Cardiac muscle cell (in vitro differentiated cells and primary cell): ENCODE measurements around the gene TLE4. TPM values are rescaled to one million over a fixed set of nuclear protein-coding genes. Genes with fewer than 3 reads are reported as not detected.
"Not testable (repeated sequence)": the region's sequence is repeated elsewhere in the genome, so short reads cannot be mapped to it uniquely, and the experiment has no call there.

Source experiments
- DNase-seq, 2 donors: peaks; one replicate each; pipeline versions ENCODE4 v3.0.0 to v3.0.0-alpha.2; 2010 to 2017; ENCODE audit warnings: low read depth in 1 of 2, low spot score in 1 of 2
- H3K27ac ChIP-seq: fragments of 200-600 bp; sonication (generic); 2 replicates; pipeline ENCODE4 v1.5.1; 2016
- H3K27me3 ChIP-seq: fragments of 200-600 bp; sonication (generic); 2 replicates; pipeline ENCODE4 v1.6.0; 2016; ENCODE audit warnings: control low read depth
- H3K36me3 ChIP-seq: fragments of 200-600 bp; sonication (generic); 2 replicates; pipeline ENCODE4 v1.5.1; 2016; ENCODE audit warnings: control low read depth
- H3K4me1 ChIP-seq: fragments of 200-600 bp; sonication (generic); 2 replicates; pipeline ENCODE4 v1.8.1; 2017; ENCODE audit warnings: low read depth, mild to moderate bottlenecking, mixed run types
- H3K4me3 ChIP-seq: fragments of 200-600 bp; sonication (generic); 2 replicates; pipeline ENCODE4 v1.5.1; 2016; ENCODE audit warnings: mild to moderate bottlenecking
- H3K9me3 ChIP-seq: fragments of 200-600 bp; sonication (generic); 2 replicates; pipeline ENCODE4 v1.5.1; 2017; ENCODE audit warnings: low read depth, mild to moderate bottlenecking, control low read depth
- CTCF ChIP-seq: IDR thresholded peaks from 2 replicates; pipeline ENCODE4 v1.5.1; 2012; ENCODE audit warnings: low read depth, mild to moderate bottlenecking, low read length
- polyA plus RNA-seq: library from polyadenylated mRNA; unstranded; fragments of >200 nt; fragmentation: Nextera tagmentation; extraction: Ambion mirVana; gene quantifications from 2 replicates; pipeline ENCODE4 v1.2.1, GENCODE V29; 2016
- total RNA-seq: library from RNA; depleted of rRNA; stranded (reverse); fragments of >200 nt; gene quantifications from 2 replicates; pipeline ENCODE4 v1.2.3, GENCODE V29; 2016

The TLE4 gene
- total and polyA plus RNA-seq, 2 experiments from 2014 or later = 9.1 to 11.9 TPM

DNA sequence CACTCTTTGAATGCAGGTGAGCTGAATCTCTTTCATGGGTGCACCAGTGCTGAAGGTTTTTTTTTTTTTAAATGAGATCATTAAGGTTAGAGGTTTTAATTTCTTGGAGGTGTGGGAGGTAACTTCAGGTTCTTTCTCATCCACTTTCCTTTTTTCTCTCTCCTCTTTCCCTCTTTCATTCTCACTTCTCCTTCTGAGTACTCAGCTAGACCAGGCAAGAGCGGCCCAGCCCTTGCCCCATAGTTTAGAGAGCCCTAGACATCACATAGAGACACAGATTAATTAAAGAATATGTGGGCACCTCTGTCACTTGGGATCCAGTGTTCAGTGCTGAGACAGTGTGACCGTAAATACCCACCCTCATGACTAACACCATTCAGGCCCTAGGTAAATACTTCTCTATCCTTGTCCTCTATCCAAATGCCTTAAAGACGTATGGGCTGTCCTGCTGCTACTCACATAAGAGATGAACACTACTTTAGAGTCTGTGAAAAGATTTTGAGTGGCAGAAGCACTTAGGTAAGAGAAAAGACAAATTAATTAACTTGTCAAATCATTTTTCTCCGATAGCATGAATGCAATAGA is 174.1 kb downstream of the TLE4 start:
- H3K27ac ChIP-seq = no peak overlapping the region
- no peaks in the 10 kb centered on the region for H3K36me3 ChIP-seq
- TF ChIP-seq CTCF = no peak
- no peaks in the 10 kb centered on the region for H3K27me3 ChIP-seq
- no peak for DNase-seq
- no peaks in the 10 kb centered on the region for H3K4me1 ChIP-seq
- H3K4me3 ChIP-seq = no peak overlapping the region
- no peaks in the 10 kb centered on the region for H3K9me3 ChIP-seq

DNA sequence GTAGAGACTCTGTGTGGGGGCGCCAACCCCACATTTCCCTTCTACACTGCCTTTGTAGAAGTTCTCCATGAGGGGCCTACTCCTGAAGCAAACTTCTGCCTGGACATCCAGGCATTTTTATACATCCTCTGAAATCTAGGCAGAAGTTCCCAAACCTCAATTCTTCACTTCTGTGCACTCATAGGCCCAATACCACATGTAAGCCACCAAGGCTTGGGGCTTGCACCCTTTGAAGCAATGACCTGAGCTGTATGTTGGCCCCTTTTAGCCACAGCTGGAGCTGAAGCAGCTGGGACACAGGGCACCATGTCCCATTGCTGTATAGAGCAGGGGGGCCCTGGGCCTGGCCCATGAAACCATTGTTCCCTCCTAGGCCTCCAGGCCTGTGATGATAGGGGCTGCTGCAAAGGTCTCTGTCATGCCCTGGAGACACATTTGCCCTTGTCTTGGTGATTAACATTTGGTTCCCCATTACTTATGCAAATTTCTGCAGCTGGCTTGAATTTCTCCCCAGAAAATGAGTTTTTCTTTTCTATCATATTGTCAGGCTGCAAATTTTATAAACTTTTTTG is 180.2 kb downstream of the TLE4 start:
- H3K27me3 ChIP-seq, H3K27ac ChIP-seq, H3K9me3 ChIP-seq, DNase-seq, H3K4me3 ChIP-seq, H3K36me3 ChIP-seq, H3K4me1 ChIP-seq: not testable (repeated sequence)

DNA sequence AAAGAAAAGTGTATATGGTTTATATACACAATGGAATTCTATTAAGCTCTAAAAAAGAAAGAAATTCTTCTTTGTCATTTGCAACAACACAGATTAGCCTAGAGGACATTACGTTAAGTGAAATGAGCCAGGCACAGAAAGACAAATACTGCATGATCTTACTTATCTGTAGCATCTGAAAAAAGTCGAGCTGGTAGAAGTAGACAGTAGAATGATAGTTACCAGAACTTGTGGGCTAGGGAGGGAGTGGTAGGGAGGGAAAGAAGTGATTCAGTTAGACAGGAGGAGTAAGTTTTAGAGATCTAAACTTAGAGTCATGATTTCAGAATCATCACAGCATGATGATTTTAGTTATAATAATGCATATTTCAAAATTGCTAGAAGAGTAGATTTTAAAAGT is 184.6 kb downstream of the TLE4 start:
- no peak for TF ChIP-seq CTCF
- H3K9me3 ChIP-seq = no peaks in the 10 kb centered on the region
- no peaks in the 10 kb centered on the region for H3K36me3 ChIP-seq
- H3K27me3 ChIP-seq = no peaks in the 10 kb centered on the region
- H3K4me1 ChIP-seq = no peaks in the 10 kb centered on the region
- no peak for DNase-seq
- no peak overlapping the region for H3K27ac ChIP-seq
- no peak overlapping the region for H3K4me3 ChIP-seq

GRCh38 chr9:79757074-79757473 is 185.3 kb downstream of the TLE4 start:
- DNase-seq = no peak
- Histone ChIP-seq H3K27me3 (no peaks in the 10 kb centered on the region), H3K27ac (no peak overlapping the region), H3K4me1 (no peaks in the 10 kb centered on the region), H3K9me3 (no peaks in the 10 kb centered on the region), H3K4me3 (no peak overlapping the region), H3K36me3 (no peaks in the 10 kb centered on the region)
- no peak for TF ChIP-seq CTCF

GRCh38 chr9:79757881-79758669 is 186.3 kb downstream of the TLE4 start:
- peak; percentile 51 for TF ChIP-seq CTCF
- no peaks in the 10 kb centered on the region for H3K9me3 ChIP-seq
- H3K36me3 ChIP-seq = no peaks in the 10 kb centered on the region
- no peaks in the 10 kb centered on the region for H3K27me3 ChIP-seq
- peak in 1 of 2 donors; percentile 27 for DNase-seq
- no peak overlapping the region for H3K4me3 ChIP-seq
- H3K27ac ChIP-seq = no peak overlapping the region
- no peaks in the 10 kb centered on the region for H3K4me1 ChIP-seq

- DNase-seq = no peak
- Histone ChIP-seq H3K4me3 (no peak overlapping the region), H3K4me1 (no peaks in the 10 kb centered on the region), H3K36me3 (no peaks in the 10 kb centered on the region), H3K27me3 (no peaks in the 10 kb centered on the region), H3K9me3 (no peaks in the 10 kb centered on the region), H3K27ac (no peak overlapping the region)
- no peak for TF ChIP-seq CTCF
These were observed 187.7 kb downstream of the TLE4 start for GRCh38 chr9:79759460-79759859.
